ENCODE results near the gene CLCN7.

Gene CLCN7

GRCh38 chr16:1474796-1475551, at the start of gene CLCN7:
TSS of gene CLCN7 (minus strand) at chr16:1475028. CDS start at chr16:1474974, 54 bp downstream.
- peak; percentile 89 for DNase-seq

GRCh38 chr16:1524366-1524765, 49.5 kb upstream of the CLCN7 start:
- DNase-seq: no peak

- DNase-seq: no peak
These were observed 48.9 kb upstream of the CLCN7 start for GRCh38 chr16:1523581-1524245.

GRCh38 chr16:1520461-1520860, 45.6 kb upstream of the CLCN7 start:
- no peak for DNase-seq

GRCh38 chr16:1519831-1520230, 45.0 kb upstream of the CLCN7 start:
- no peak for DNase-seq

GRCh38 chr16:1518626-1519135, 43.9 kb upstream of the CLCN7 start:
- no peak for DNase-seq

- DNase-seq: no peak
These were observed 39.7 kb upstream of the CLCN7 start for GRCh38 chr16:1514507-1514906.

- no peak for DNase-seq
These were observed 37.9 kb upstream of the CLCN7 start for GRCh38 chr16:1512774-1513173.

- no peak for DNase-seq
These were observed 37.1 kb upstream of the CLCN7 start for GRCh38 chr16:1511662-1512569.

GRCh38 chr16:1510941-1511351, 36.1 kb upstream of the CLCN7 start:
- no peak for DNase-seq

- no peak for DNase-seq
These were observed 35.4 kb upstream of the CLCN7 start for GRCh38 chr16:1510272-1510671.

GRCh38 chr16:1509307-1510221, 34.7 kb upstream of the CLCN7 start:
- DNase-seq: no peak

GRCh38 chr16:1508494-1509187, 33.8 kb upstream of the CLCN7 start:
- DNase-seq: no peak

- DNase-seq: no peak
These were observed 31.8 kb upstream of the CLCN7 start for GRCh38 chr16:1506494-1507213.

GRCh38 chr16:1505912-1506311, 31.1 kb upstream of the CLCN7 start:
- no peak for DNase-seq

- no peak for DNase-seq
These were observed 30.4 kb upstream of the CLCN7 start for GRCh38 chr16:1505073-1505844.

GRCh38 chr16:1503110-1503955, 28.5 kb upstream of the CLCN7 start:
- DNase-seq: no peak

GRCh38 chr16:1502092-1503004, 27.5 kb upstream of the CLCN7 start:
- DNase-seq: no peak

All from OCI-M1 (cell line).